Frontal cortex (tissue), 4 donors: ENCODE results near the gene AGO3. TPM values are rescaled to one million over a fixed set of nuclear protein-coding genes. Genes with fewer than 3 reads are reported as not detected.
A peak's percentile ranks its signal among the peaks of the same experiment; 100 is the strongest.
"Not testable (repeated sequence)": the region's sequence is repeated elsewhere in the genome, so short reads cannot be mapped to it uniquely, and the experiment has no call there.

Experiments used
- DNase-seq, 2 donors: peaks; one replicate each; pipeline ENCODE4 v3.0.0; 2012; ENCODE audit warnings: low spot score in 2 of 2
- FAIRE-seq: peaks from 2 replicates; lab custom pipeline; 2012; peaks lifted over from hg19 to GRCh38; lab: Jason Lieb, UNC
- total RNA-seq: library from RNA; depleted of rRNA; stranded (reverse); fragments of >200 nt; gene quantifications from one replicate; pipeline ENCODE4 v1.2.3, GENCODE V29; 2014
- donor health status: control.
- donor health status: control.
- donor health status: control.

AGO3 gene
- 21.6 TPM for total RNA-seq

GRCh38 chr1:35930593-35931445, at the start of gene AGO3:
TSS of gene AGO3 (plus strand) at chr1:35931105. CDS start at chr1:35931427, 322 bp downstream.
- DNase-seq (peak; percentile 89 to 92), FAIRE-seq (no peak)

DNA sequence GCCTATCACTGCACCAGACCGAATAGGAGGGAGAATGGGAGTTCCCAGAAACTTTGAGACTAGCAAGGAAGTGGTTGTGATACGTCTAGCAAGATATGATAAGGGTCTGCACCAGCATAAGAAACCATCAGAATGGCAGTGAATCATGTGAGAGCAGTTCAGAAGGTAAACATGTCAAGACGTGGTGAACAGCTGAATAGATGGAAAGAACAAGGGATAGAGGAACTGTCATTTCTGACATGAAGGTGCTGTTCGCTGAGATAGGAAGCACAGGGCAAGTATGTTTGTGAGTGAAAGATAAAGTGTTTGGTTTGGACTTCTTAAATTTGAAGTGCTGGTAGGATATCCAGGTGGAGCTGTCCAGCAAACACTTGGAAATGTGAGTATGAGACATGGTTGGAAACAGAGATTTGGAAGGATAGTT, 49.0 kb upstream of the AGO3 start:
- FAIRE-seq (no peak), DNase-seq (no peak)

- DNase-seq: no peak
- FAIRE-seq: no peak
These were observed 48.3 kb upstream of the AGO3 start for GRCh38 chr1:35882586-35882944.

- FAIRE-seq (no peak), DNase-seq (peak; percentile 98 to 99)
These were observed 47.8 kb upstream of the AGO3 start, which contains the start of gene AGO1 for GRCh38 chr1:35882945-35883634. TSS of gene AGO1 (plus strand) at chr1:35883209. CDS start at chr1:35883422, 213 bp downstream.

GRCh38 chr1:35883635-35884101, 47.2 kb upstream of the AGO3 start:
- peak; percentile 60 to 64 for DNase-seq
- no peak for FAIRE-seq

DNA sequence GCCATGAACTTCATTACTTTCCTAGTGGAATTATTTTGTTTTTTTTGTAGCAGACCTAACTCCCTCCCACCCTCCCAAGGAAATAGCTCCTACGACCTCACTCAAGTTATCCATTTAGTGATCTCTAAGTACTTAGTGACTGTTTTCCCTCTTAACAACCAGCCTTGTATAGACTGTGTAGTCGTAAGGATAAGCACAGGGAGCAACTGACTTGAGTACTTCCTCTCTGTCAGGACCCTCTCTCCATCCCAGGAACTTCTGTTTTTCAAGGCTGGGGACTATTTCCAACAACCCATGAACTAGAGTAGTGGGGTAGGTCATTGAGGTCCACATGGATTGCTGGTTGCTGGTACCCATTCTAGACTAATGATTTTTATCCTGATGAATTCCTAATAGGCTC, 46.0 kb upstream of the AGO3 start:
- FAIRE-seq (no peak), DNase-seq (no peak)

DNA sequence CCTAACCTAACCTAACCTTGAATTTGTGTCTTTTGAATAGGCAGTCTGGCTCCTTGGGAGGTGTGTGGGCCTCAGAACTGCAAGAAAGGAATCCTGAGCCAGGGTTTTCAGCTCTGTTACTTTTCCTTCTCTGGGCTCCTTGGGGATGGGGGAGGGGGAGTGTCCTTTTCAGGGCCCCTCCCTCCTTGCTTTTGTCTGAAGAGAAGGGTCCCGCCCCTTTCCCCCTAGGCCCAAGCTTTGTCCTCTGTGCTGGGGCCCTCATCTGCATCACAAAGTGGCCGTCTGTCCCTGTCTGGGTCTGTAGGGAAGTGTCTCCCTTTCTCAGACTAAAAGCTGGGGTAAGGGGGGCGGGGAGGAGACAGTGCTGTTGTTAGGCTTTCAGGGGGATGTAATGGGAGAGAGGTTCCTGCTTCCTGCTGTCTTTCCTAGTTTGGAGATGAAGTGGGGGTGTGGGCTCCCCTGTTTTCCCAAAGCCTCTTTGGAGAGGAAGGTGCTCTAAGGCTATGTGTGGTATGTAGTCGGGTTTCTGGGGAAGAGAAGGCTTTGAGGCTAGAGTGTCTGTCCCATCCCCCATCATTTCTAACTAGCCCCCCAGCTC, 44.8 kb upstream of the AGO3 start:
- no peak for DNase-seq

DNA sequence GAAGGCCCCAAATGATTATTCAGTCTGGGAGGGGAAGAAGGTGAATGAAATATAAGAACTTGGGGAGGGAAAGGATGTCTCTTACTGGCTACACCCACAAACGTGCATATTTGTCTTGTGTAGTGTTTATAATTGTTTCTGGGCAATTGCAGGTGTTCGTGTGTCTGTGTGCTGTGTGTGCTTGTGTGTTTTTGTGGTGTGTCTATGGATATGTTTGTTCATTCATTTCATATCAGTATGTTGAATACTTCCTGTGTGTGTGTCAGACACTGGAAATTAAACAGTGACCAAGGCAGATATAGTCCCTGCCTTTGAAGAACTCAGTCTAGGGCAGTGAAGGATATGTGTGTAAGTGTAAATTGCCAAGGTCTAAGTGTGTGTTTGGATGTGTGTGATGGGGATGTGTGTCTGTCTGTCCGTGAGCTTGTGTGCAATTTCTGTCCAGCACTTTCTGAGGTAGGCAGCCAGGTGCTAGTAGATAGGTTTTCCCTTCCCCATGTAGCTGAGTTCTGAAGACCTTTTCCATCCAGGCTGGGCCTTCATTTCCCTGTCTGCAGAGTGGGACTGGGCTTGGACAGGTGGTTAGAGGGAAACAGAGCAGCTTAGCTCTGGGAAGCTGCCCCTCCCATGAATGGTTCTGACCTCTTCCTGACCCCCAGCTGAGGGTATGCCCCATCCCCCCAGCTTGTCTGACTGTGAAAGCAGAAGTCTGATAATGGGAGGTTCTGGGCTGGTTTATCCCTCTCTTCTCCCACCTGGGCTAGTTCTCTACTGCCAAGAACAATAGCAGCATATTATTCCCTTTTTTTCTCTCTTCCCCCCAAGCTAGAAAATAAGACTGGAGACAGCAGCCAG, 44.1 kb upstream of the AGO3 start:
- FAIRE-seq: no peak
- no peak for DNase-seq

More for the DNA sequence above, 44.8 kb upstream of the AGO3 start:
- no peak for FAIRE-seq

DNA sequence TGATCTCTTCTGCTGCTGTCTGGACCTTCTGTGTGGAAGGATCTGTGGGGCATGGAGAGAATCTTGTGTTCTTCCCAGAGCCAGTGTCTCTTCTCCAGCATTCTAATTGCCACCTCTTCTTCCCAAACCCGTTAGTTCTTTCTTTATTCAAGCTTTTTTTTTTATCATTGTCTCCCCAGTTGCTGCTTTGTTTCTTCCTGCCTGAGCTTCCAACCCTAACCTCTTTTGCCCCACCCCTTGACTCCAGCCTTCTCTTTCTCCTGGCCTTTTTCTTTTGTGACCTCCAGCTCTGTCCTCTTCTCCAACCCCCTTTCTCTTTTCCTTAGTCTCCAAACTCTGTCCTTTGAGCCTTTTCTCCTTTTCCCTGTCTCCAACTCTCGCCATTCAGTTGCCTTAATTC, 43.4 kb upstream of the AGO3 start:
- no peak for FAIRE-seq
- no peak for DNase-seq

DNA sequence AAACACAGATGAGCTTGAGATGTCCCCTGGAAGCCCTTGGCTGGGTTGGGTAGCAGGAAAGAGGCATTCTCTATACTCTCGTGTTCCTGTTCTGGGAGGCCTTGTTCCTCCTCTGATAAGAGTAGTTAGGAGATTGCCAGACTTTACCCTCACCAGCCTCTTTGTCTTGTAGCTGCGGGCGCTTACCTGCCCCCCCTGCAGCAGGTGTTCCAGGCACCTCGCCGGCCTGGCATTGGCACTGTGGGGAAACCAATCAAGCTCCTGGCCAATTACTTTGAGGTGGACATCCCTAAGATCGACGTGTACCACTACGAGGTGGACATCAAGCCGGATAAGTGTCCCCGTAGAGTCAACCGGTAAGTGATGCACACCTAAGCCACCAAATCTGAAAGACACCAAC, 42.6 kb upstream of the AGO3 start:
- no peak for FAIRE-seq
- no peak for DNase-seq

- not testable (repeated sequence) for FAIRE-seq, DNase-seq
These were observed 41.9 kb upstream of the AGO3 start for GRCh38 chr1:35888981-35889380.

DNA sequence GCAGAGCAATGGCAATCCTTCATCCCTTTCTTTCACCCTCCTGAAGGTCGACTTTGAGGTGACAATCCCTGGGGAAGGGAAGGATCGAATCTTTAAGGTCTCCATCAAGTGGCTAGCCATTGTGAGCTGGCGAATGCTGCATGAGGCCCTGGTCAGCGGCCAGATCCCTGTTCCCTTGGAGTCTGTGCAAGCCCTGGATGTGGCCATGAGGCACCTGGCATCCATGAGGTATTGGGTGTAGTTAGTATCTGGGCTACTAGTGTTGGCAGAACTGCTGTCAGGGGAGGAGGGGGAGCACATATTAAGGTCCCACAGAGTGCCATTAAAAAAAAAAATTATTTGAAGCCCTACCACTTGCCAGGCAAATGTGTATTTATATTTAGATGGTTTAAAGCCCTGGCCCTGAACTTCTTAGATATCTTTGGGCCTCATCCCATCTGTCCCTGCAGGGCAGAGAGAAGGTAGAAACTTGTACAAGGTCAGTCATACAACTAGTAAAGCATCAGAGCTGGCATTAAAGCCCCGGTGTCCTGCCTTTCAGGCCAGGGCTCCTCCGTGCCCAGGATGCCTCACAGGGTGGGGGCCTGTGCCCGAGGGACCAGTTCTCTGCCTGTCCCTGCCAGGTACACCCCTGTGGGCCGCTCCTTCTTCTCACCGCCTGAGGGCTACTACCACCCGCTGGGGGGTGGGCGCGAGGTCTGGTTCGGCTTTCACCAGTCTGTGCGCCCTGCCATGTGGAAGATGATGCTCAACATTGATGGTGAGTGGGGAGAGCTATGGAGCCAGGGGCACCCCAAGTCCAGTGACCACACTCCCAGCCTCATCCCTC, 37.6 kb upstream of the AGO3 start:
- no peak for DNase-seq
- FAIRE-seq: no peak

DNA sequence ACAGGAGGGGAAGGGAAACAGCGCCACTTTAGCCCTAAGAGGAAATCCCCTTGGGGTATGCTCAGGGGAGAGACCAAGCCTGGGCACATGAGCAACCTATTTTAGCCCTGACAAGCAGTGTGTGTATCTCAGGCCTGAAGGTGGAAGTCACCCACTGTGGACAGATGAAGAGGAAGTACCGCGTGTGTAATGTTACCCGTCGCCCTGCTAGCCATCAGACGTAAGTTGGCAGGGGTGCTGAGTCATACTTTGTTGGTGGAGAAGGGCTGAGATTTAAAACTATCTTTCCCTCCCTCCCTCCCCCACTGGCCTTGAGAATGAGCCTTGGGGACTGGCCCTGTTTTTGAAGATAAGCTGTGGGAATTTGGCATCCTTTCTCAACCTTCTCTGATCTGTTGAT, 36.7 kb upstream of the AGO3 start:
- FAIRE-seq (no peak), DNase-seq (peak in 1 of 2 donors; percentile 32)

DNA sequence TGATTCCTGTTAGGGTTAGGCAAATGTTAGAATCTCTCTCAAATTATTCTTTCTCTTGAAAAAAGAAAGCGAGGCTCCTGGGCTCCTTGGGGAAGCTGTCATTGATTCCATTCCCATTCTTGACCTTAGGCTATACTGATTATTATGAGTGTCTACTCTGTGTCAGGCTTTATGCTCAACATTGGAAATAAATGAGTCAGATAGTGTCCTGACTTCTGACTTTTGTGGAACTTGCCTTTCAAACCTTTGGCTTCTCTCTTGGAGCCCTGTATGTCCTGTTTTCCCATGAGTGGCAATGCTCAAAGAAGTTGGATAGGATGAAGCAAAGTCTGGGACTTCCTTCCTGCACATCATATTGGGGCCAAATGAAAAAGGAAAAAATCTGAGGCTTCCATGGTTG, 36.2 kb upstream of the AGO3 start:
- FAIRE-seq: no peak
- DNase-seq: no peak

GRCh38 chr1:35899941-35900340, 31.0 kb upstream of the AGO3 start:
- no peak for FAIRE-seq
- DNase-seq: no peak

DNA sequence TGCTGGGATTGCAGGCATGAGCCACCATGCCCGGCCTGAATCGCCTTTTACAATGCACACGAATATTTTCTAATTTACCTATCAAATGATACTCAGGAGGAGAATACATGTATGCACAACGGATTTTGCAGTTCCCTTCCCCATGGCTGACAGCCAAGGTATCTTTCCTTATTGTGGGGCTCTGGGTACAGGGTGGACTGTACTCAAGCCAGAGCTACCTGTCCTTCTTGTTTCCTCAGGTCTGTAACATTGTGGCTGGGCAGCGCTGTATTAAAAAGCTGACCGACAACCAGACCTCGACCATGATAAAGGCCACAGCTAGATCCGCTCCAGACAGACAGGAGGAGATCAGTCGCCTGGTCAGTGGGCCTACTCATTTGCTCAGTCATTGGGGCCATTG, 29.7 kb upstream of the AGO3 start:
- no peak for FAIRE-seq
- DNase-seq: no peak

GRCh38 chr1:35902671-35903070, 28.2 kb upstream of the AGO3 start:
- no peak for DNase-seq
- no peak for FAIRE-seq

DNA sequence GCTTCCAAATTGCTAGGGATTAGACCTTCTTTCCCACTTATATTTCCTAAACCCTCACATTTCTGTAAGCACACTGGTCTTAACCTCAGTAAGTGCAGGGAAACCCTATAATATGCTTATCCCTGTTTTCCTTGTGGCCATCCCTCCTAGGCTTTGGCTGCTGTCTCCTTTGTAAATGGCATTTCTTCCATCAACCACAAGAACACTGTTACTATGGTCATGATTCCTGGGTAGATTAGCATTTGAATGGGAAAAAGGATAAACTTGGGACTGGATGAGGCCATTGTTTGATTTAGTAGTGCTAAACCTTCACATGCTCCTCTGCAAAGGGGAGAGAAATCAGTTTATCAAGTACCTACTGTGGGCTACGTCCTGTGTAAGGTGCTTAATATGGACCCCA, 16.2 kb upstream of the AGO3 start:
- FAIRE-seq (no peak), DNase-seq (no peak)

- FAIRE-seq (no peak), DNase-seq (no peak)
These were observed 15.2 kb upstream of the AGO3 start for GRCh38 chr1:35915693-35916092.
